ENCODE data around the gene ZC3HAV1.

ZC3HAV1 gene

GRCh38 chr7:139108266-139109187, 993 bp downstream of the ZC3HAV1 start (continued):
- TF ChIP-seq PBX3 (CRISPR knock-in tag; IDR thresholded peaks at IDR 0.05) (no peak; the same call in 1 of the 2 replicates), ZIC2 (tag by site-specific recombination; IDR thresholded peaks at IDR 0.05) (peak; percentile 86), ZNF48 (tag by site-specific recombination; IDR thresholded peaks at IDR 0.05) (no peak), ZSCAN5A (tag by site-specific recombination; IDR thresholded peaks at IDR 0.05) (peak; percentile 49; the same call in 1 of the 2 replicates), ZNF202 (tag by site-specific recombination; IDR thresholded peaks at IDR 0.05; ENCODE audit: borderline replicate concordance) (no peak), GLIS1 (tag by site-specific recombination; IDR thresholded peaks at IDR 0.05) (peak; percentile 50), ZNF426 (tag by site-specific recombination; IDR thresholded peaks at IDR 0.05) (no peak), ZNF830 (tag by site-specific recombination; IDR thresholded peaks at IDR 0.05; ENCODE audit: low read depth) (no peak), ZNF837 (tag by site-specific recombination; IDR thresholded peaks at IDR 0.05) (no peak), ZNF132 (tag by site-specific recombination; IDR thresholded peaks at IDR 0.05; ENCODE audit: borderline replicate concordance) (no peak), ZFP41 (tag by site-specific recombination; IDR thresholded peaks at IDR 0.05; ENCODE audit: borderline replicate concordance) (no peak), ZNF654 (tag by site-specific recombination; IDR thresholded peaks at IDR 0.05; ENCODE audit: low read depth) (no peak), ZNF398 (tag by site-specific recombination; IDR thresholded peaks at IDR 0.05) (0 out of 2 replicates have a peak, but pooled peaks have one; percentile 5), ZNF19 (tag by site-specific recombination; IDR thresholded peaks at IDR 0.05; ENCODE audit: low read depth) (no peak), MZF1 (tag by site-specific recombination; IDR thresholded peaks at IDR 0.05; ENCODE audit: borderline replicate concordance) (no peak), ZNF140 (tag by site-specific recombination; IDR thresholded peaks at IDR 0.05) (no peak), BCL11B (tag by site-specific recombination; IDR thresholded peaks at IDR 0.05; ENCODE audit: low read depth) (no peak), PRDM1 (tag by site-specific recombination; IDR thresholded peaks at IDR 0.05) (no peak; the same call in 1 of the 2 replicates), ZNF639 (tag by site-specific recombination; IDR thresholded peaks at IDR 0.05) (0 out of 2 replicates have a peak, but pooled peaks have one; percentile 35), SP7 (tag by site-specific recombination; IDR thresholded peaks at IDR 0.05) (no peak; the same call in 1 of the 2 replicates), ZNF335 (tag by site-specific recombination; conservative IDR thresholded peaks at IDR 0.05) (peak; percentile 4; the same call in 1 of the 2 replicates), ZNF530 (tag by site-specific recombination; IDR thresholded peaks at IDR 0.05; ENCODE audit: low read depth) (no peak), KLF17 (tag by site-specific recombination; IDR thresholded peaks at IDR 0.05) (no peak), ZNF777 (tag by site-specific recombination; IDR thresholded peaks at IDR 0.05; ENCODE audit: borderline replicate concordance) (peak; percentile 84; the same call in 1 of the 2 replicates), ZNF112 (tag by site-specific recombination; IDR thresholded peaks at IDR 0.05) (no peak), ZNF391 (tag by site-specific recombination; IDR thresholded peaks at IDR 0.05; ENCODE audit: borderline replicate concordance, low read depth) (0 out of 2 replicates have a peak, but pooled peaks have one; percentile 22), ZBTB20 (tag by site-specific recombination; IDR thresholded peaks at IDR 0.05) (peak; percentile 95), ZSCAN16 (tag by site-specific recombination; IDR thresholded peaks at IDR 0.05) (no peak), ZBTB6 (tag by site-specific recombination; IDR thresholded peaks at IDR 0.05) (no peak), ZNF274 (IDR thresholded peaks at IDR 0.05; ENCODE audit: low read length) (no peak), ZNF274 (tag by site-specific recombination; IDR thresholded peaks at IDR 0.05; ENCODE audit: borderline replicate concordance) (no peak), KLF8 (tag by site-specific recombination; IDR thresholded peaks at IDR 0.05) (peak; percentile 14; the same call in 1 of the 2 replicates)

All from HEK293 (cell line).